Measurements from ENCODE around the gene GNG12. TPM values are rescaled to one million over a fixed set of nuclear protein-coding genes. Genes with fewer than 3 reads are reported as not detected.

GNG12 gene
- total RNA-seq, 8 experiments from 2014 or later: 8.6 to 146 (median 51.7) TPM

DNA sequence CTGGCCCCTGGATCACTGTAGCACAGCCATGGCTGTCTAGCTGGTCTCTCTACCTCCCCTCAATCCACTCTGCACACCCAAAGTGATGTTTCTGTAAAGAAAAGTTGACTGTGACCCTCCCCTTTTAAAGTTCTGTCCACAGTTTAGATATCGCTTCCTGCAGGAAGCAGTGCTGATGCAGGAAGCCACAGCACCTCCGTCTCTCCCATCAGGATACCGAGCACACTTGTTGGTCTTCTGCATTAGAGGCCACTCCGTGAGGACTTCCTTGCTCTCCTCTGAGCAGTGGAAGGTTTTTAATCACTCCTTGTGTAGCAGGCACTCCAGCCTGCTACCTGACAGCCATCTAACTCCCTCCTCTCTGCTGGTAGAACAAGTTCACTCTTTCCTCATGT lies 78.7 kb downstream of the GNG12 start:
- 85 to 100% (median 92%) methylated on average over 2 to 4 of the region's 4 CpGs; no CpG with 5 or more reads in 4 of the 10 experiments for WGBS, 10 experiments
- in situ Hi-C loops (cut with MboI; ENCODE audit: low pct_unique_long_range_greater_than_20kb in 2 of 9, low sequenced_read_pairs in 9 of 9, unreplicated experiment in 9 of 9): loop anchor here in 6 of 9 experiments (10.0 to 25.0 kb wide), 3 partner anchors 217 to 358 kb away; no protein-coding TSS in a partner anchor
- ATAC-seq (replicated peaks in 6 of 8): no peak
- H3K27ac ChIP-seq: no peak overlapping the region
- peaks cover 8 to 21% of the 10 kb centered on the region in 2 donors for H3K4me1 ChIP-seq (replicated peaks in 1 of 2)
- no peak overlapping the region for H3K4me3 ChIP-seq

DNA sequence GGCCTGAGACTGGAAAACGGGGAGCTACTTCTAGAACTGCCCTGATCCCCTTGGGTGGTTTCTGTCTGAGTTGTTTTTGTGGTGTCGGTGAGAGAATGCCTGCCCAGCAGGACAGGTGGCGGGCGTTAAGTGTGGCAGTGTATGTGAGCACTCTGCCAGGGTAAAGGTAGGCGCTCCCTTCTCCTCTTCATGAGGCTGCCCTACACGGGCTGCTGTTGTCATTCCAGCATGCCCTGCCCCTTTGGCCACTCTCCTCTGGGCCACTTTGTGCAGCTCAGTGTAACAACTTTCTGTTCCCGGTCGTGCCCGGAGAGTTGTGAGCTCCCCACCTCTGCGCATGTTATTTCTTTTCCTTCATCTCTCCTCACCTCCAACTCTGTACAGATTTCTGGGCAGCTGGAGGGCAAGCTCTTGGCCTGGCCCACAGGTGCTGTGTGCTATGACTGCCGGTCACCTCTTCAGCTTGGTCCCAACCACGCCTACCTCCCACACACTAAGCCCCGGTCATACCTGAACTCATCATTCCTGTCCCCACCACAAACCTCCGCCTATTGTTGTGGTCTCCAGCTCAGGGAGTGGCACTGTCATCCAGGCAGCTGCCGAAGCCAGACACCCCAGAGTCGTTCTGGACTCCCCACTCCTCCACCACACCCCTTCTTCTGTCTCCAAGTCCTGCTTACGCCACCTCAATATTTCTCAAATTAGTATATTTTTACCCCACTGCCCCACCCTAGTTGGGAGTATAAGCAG lies 79.3 kb downstream of the GNG12 start:
- Histone ChIP-seq H3K4me3 (no peak overlapping the region), H3K27ac (no peak overlapping the region), H3K4me1 (replicated peaks in 1 of 2) (peaks cover 9 to 21% of the 10 kb centered on the region in 2 donors)
- no peak for ATAC-seq (replicated peaks in 6 of 8)
- in situ Hi-C loops (cut with MboI; ENCODE audit: low pct_unique_long_range_greater_than_20kb in 2 of 9, low sequenced_read_pairs in 9 of 9, unreplicated experiment in 9 of 9): loop anchor here in 6 of 9 experiments (10.0 to 25.0 kb wide), 3 partner anchors 217 to 358 kb away; no protein-coding TSS in a partner anchor
- WGBS, 10 experiments: 65 to 94% (median 82%) methylated on average over 2 to 15 of the region's 17 CpGs; no CpG with 5 or more reads in 3 of the 10 experiments

DNA sequence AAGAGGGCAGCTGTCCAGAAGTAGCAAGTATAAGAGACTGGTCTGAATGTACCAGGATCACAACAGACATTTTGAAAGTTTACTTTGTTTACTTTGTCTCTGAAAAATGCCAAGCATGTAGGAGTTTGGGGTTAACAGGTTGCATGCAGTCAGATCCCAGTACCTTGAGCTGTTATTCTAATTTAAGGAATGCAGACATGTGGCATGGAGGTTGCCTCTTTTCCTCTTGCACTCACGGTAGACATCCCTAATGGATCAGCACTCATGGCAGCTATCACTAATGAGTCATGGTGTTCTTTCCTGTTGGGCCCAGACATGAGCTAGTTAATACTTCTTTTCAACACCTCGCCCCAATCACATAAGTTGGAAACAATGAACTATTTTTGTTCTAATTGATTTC lies 81.0 kb downstream of the GNG12 start:
- Histone ChIP-seq H3K27ac (no peak overlapping the region), H3K4me3 (no peak overlapping the region), H3K4me1 (replicated peaks in 1 of 2) (peaks cover 20 to 21% of the 10 kb centered on the region in 2 donors)
- in situ Hi-C loops (cut with MboI; ENCODE audit: low pct_unique_long_range_greater_than_20kb in 2 of 9, low sequenced_read_pairs in 9 of 9, unreplicated experiment in 9 of 9): loop anchor here in 6 of 9 experiments (10.0 to 25.0 kb wide), 3 partner anchors 215 to 360 kb away; no protein-coding TSS in a partner anchor
- WGBS, 10 experiments: 80 to 100% (median 82%) methylated on average over 1 to 2 of the region's 2 CpGs; no CpG with 5 or more reads in 4 of the 10 experiments
- no peak for ATAC-seq (replicated peaks in 6 of 8)

DNA sequence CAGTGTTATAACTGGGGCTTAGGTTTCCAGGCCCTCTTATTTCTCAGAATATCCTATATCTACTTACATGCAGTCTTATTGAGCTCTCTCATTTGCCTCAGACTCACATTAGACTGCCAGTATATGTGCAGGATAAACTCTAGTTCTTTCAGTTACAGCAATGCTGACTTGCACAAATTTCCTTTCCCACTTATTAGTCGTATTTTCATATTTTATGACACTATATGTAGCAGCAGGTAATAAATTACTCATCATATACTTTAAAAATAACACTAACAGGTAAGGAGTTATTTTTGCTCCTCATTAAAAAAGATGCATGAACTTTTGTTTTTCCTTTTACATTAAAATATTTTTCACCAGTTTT lies 82.6 kb downstream of the GNG12 start:
- no peak overlapping the region for H3K4me3 ChIP-seq
- peaks cover 20 to 21% of the 10 kb centered on the region in 2 donors for H3K4me1 ChIP-seq (replicated peaks in 1 of 2)
- H3K27ac ChIP-seq: no peak overlapping the region
- ATAC-seq (replicated peaks in 6 of 8): no peak
- WGBS, 10 experiments: 33 to 100% (median 70%) methylated on average over 1 of the region's 1 CpG; no CpG with 5 or more reads in 1 of the 10 experiments
- in situ Hi-C loops (cut with MboI; ENCODE audit: low pct_unique_long_range_greater_than_20kb in 2 of 9, low sequenced_read_pairs in 9 of 9, unreplicated experiment in 9 of 9): loop anchor here in 6 of 9 experiments (10.0 to 25.0 kb wide), 3 partner anchors 213 to 362 kb away; no protein-coding TSS in a partner anchor

DNA sequence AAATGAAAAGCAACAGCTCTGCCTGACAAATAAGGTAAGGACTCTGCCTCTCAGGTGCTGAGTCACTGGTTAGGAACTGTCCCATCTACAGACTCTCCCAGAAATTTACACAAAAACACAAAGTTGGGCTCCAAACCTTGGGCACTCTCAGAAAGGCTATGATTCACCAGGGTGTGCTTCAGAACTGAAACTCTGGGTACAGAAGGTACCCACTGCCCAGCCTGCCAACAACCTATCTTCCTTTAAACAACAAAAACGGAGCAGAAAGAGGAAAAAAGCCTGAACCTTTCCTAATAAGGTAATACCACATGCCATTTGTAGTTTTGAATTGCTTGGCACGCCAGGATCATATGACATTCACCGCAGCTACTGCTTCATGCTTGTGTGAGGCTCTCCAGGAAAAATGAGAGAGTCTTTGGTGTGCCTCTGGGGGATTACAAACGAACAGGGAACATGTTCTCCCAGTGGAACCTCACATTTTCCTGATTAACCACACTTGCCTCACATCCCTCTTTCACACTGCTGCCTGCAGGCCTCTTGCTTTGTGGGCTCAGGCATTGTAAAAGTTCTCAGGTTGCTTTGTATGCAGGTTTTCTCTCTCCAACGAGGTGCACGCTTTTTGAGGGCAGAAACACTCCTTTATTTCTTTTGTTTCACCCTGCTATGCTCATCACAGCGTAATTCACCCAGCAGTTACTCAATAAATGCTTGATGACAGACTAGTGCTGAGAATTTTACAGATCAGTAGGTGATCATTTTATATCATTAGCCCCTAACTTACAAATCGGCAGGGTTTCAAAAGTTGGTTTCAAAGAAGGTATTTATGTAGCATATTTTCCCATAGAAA lies 83.2 kb downstream of the GNG12 start:
- in situ Hi-C loops (cut with MboI; ENCODE audit: low pct_unique_long_range_greater_than_20kb in 2 of 9, low sequenced_read_pairs in 9 of 9, unreplicated experiment in 9 of 9): loop anchor here in 6 of 9 experiments (10.0 to 25.0 kb wide), 4 partner anchors 55 to 362 kb away; no protein-coding TSS in a partner anchor
- Histone ChIP-seq H3K4me1 (replicated peaks in 1 of 2) (peaks cover 20 to 21% of the 10 kb centered on the region in 2 donors), H3K27ac (no peak overlapping the region), H3K4me3 (no peak overlapping the region)
- ATAC-seq (replicated peaks in 6 of 8): peak; percentile 52 to 76 (median 64)
- 7 to 100% (median 38%) methylated on average over 1 to 8 of the region's 8 CpGs for WGBS, 10 experiments

DNA sequence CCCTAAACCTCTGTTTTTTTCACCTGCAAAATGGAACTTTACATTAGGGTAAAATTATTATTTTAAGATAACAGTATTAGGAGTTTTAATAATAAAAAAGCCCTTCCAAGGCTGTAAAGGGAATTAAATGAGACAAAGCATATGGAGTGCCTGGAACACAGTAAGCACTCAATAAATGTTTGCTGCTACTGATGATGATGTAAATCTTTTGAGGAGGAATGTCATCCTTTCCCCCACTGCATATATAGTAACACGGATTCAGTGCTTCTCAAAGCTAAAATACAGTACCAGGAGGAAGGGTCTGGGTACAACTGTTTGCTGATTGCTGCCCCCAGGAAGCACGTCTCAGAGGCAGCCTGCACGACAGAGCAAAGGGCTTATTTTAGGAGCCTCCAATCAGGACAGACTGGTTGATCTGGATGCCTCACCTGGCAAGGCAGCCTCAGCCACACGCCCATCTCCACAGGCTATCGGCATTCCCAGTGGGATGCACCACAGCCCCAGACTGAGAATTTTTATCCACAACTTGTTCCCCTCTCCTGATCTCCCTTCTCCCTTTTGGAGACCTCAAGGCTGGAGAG lies 83.9 kb downstream of the GNG12 start:
- Histone ChIP-seq H3K27ac (no peak overlapping the region), H3K4me3 (no peak overlapping the region), H3K4me1 (replicated peaks in 1 of 2) (peaks cover 20 to 21% of the 10 kb centered on the region in 2 donors)
- in situ Hi-C loops (cut with MboI; ENCODE audit: low pct_unique_long_range_greater_than_20kb in 2 of 9, low sequenced_read_pairs in 9 of 9, unreplicated experiment in 9 of 9): loop anchor here in 1 of 9 experiments (10.0 kb wide), 1 partner anchor 55 kb away; no protein-coding TSS in a partner anchor
- ATAC-seq (replicated peaks in 6 of 8): peak in 1 of 8 experiments; percentile 20
- WGBS, 10 experiments: 63 to 100% (median 69%) methylated on average over 1 to 5 of the region's 5 CpGs; no CpG with 5 or more reads in 4 of the 10 experiments

DNA sequence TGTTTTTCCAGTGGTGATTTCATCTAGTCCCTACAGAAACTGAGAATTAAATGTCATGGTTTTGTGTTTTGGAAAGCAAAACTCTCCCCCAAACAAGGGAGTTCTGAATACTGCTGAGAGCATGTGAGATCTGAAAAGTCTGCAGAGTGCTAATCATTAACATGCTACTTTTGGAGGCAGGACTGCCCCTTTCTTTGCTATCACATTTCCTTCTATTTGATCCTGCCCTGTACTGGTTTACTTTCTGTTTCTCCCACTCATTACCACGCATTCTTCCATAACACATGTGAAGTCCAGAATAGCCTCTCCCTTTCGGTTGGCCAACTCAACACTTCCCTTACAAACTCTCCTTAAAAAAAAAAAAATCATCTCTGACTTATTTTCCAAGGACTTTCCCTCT lies 84.6 kb downstream of the GNG12 start:
- Histone ChIP-seq H3K27ac (no peak overlapping the region), H3K4me1 (replicated peaks in 1 of 2) (peaks cover 20 to 21% of the 10 kb centered on the region in 2 donors), H3K4me3 (no peak overlapping the region)
- peak; percentile 26 to 89 (median 48) for ATAC-seq (replicated peaks in 6 of 8)
- 0 to 69% (median 17%) methylated on average over 1 to 2 of the region's 2 CpGs; no CpG with 5 or more reads in 1 of the 10 experiments for WGBS, 10 experiments
- in situ Hi-C loops (cut with MboI; ENCODE audit: low pct_unique_long_range_greater_than_20kb in 2 of 9, low sequenced_read_pairs in 9 of 9, unreplicated experiment in 9 of 9): loop anchor here in 1 of 9 experiments (10.0 kb wide), 1 partner anchor 54 kb away; no protein-coding TSS in a partner anchor

DNA sequence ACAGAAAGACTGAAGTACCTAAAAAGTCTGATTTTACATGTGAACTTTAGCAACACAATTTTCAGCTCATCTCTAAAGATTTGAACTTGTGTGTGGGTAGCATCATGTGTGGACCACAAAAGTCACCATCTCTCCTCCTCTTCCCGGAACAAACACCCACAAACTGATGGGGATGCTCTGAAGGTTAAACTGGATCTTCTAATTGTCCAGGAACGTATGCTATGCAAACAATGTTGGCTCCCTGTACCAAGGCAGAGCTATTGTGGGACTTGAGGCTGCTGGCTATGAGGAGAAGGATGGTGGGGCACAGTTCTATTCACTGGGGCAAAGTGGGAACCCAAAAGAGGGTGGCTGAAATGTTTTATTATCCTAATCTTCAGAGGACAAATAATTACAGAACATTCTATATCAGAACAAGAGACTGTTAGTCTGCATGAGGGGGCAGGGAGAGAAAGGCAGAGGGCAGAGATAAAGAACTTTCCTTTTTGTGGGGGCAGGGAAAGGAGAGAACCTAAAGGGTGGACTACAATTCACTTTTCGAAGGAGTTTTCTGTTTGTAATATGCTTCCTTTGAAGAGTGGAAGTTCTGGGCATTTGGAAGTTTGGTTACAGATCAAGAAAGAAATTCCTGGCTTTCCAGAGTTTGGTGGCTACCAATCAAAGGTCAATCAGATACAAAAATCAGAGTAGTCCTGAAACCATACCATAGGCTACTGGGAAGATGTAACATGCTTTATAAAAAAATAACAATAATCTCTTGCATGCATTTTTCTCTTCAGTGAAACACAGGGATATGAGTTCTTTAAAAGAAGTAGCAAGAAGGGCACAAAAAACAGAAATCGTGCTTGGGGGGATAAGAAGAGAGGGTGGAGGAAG lies 85.4 kb downstream of the GNG12 start:
- no peak for ATAC-seq (replicated peaks in 6 of 8)
- Histone ChIP-seq H3K4me1 (replicated peaks in 1 of 2) (peaks cover 20 to 21% of the 10 kb centered on the region in 2 donors), H3K27ac (no peak overlapping the region), H3K4me3 (no peak overlapping the region)
- in situ Hi-C loops (cut with MboI; ENCODE audit: low pct_unique_long_range_greater_than_20kb in 2 of 9, low sequenced_read_pairs in 9 of 9, unreplicated experiment in 9 of 9): loop anchor here in 1 of 9 experiments (10.0 kb wide), 1 partner anchor 53 kb away; no protein-coding TSS in a partner anchor
- 0 to 100% (median 49%) methylated on average over 1 to 4 of the region's 4 CpGs for WGBS, 10 experiments

DNA sequence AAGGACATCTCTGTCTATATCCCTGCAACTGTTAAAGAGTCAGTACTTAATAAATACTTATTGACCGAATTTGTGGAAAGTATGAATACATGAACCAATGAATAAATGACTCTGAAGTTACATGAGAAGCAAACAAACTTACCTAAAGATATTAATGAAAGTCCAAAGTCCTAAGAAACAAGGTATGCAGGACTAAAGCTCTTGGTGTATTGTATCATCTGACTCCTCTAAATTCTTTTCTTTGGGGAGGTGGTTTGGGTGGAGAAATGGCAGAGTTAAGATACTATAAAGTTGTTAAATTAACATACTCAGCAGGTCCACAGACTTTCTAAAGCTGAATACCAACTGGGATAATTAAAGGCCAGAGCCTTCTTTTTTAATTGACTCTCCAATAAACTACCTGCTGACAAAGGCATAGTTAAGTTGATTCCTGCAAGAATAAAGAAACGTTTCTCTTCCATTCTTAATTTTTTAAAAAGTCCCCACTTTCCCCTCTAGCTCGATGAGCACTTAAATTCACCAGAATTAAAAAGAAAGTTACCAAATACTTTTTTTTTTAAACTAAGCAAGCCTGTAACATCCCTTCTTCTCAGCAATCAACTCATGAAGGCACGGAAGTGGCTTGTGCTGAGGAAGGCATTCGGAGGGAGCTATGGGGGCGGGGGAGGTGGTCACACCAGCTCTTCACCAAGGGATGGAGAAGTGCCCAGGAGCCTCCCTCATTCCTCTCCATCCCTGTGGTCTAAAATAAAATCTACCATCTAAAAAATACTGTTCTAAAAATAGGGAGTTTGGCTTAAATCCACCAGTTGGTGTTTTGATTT lies 87.2 kb downstream of the GNG12 start:
- Histone ChIP-seq H3K27ac (no peak overlapping the region), H3K4me1 (replicated peaks in 1 of 2) (peaks cover 15 to 20% of the 10 kb centered on the region in 2 donors), H3K4me3 (no peak overlapping the region)
- no peak for ATAC-seq (replicated peaks in 6 of 8)
- in situ Hi-C loops (cut with MboI; ENCODE audit: low pct_unique_long_range_greater_than_20kb in 2 of 9, low sequenced_read_pairs in 9 of 9, unreplicated experiment in 9 of 9): loop anchor here in 1 of 9 experiments (10.0 kb wide), 1 partner anchor 51 kb away; no protein-coding TSS in a partner anchor
- WGBS, 10 experiments: 29 to 77% (median 43%) methylated on average over 2 to 6 of the region's 6 CpGs

DNA sequence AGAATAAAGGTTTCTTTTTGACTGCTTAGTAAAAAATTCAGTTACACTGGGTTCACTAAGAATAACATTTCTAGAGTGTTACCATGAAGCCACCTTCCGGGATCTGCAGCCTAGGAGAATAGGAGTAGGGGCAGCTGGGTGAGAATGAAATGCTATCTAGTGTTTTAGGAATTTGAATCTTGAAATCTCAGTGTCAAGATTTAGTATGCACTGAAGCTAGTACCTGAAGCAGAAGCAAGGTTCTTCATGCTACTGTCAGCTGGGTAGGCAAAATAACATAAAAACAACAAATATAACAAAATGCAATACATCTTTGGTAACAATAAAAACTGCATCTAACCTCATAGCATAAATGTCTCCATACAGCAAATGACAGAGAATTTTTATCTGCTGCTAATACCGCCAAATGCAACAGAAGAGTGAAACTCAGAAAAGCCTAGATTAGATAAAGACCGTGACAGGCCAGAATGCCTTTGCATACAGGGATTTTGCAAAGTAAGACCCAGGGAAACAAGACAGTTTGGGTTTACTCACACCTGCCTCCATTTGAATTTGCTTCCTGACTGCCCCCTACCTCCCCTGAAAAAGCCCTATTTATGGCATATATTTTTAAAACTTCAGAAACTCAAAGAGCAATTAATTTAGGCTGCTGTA lies 90.1 kb downstream of the GNG12 start:
- H3K4me1 ChIP-seq (replicated peaks in 1 of 2): peaks cover 0 to 4% of the 10 kb centered on the region in 2 donors
- 67 to 100% (median 83%) methylated on average over 2 to 3 of the region's 3 CpGs; no CpG with 5 or more reads in 1 of the 10 experiments for WGBS, 10 experiments
- ATAC-seq (replicated peaks in 6 of 8): no peak
- no peak overlapping the region for H3K27ac ChIP-seq
- in situ Hi-C loops (cut with MboI; ENCODE audit: low pct_unique_long_range_greater_than_20kb in 2 of 9, low sequenced_read_pairs in 9 of 9, unreplicated experiment in 9 of 9): loop anchor here in 1 of 9 experiments (10.0 kb wide), 1 partner anchor 48 kb away; no protein-coding TSS in a partner anchor
- no peak overlapping the region for H3K4me3 ChIP-seq

Data from motor neuron (in vitro differentiated cells).